DOHH2 (cell line): ENCODE measurements around the gene GJC1.
"Not testable (repeated sequence)": the region's sequence is repeated elsewhere in the genome, so short reads cannot be mapped to it uniquely, and the experiment has no call there.

Source experiments
- H3F3A ChIP-seq: fragments of 200-600 bp; sonication (generic), shearing (Covaris generic); 2 replicates; pipeline ENCODE4 v1.6.0; 2016; ENCODE audit warnings: antibody characterized with exemption, mild to moderate bottlenecking; ENCODE audit not compliant: control insufficient read depth, insufficient read depth
- H3K27ac ChIP-seq: fragments of 200-600 bp; sonication (generic); 2 replicates; pipeline ENCODE4 v1.5.1; 2014; ENCODE audit warnings: low read depth, mild to moderate bottlenecking, low read length, moderate library complexity
- H3K27me3 ChIP-seq: fragments of 200-600 bp; sonication (generic); 2 replicates; pipeline ENCODE4 v1.6.1; 2014; ENCODE audit warnings: mild to moderate bottlenecking, low read length, mixed read lengths; ENCODE audit not compliant: control insufficient read depth
- H3K36me3 ChIP-seq: fragments of 200-600 bp; sonication (generic); 2 replicates; pipeline ENCODE4 v1.6.1; 2014; ENCODE audit warnings: mild to moderate bottlenecking, low read length, moderate library complexity, mixed read lengths; ENCODE audit not compliant: control insufficient read depth
- H3K4me1 ChIP-seq: fragments of 200-600 bp; sonication (generic); 2 replicates; pipeline ENCODE4 v1.6.1; 2014; ENCODE audit warnings: mild to moderate bottlenecking, low read length, mixed read lengths; ENCODE audit not compliant: control insufficient read depth
- H3K4me2 ChIP-seq: fragments of 200-600 bp; sonication (generic); 2 replicates; pipeline ENCODE4 v1.6.0; 2014; ENCODE audit warnings: mild to moderate bottlenecking, low read length, moderate library complexity
- H3K4me3 ChIP-seq: fragments of 200-600 bp; sonication (generic); 2 replicates; pipeline ENCODE4 v1.5.1; 2014; ENCODE audit warnings: mild to moderate bottlenecking, low read length, mixed read lengths
- H3K79me2 ChIP-seq: fragments of 200-600 bp; sonication (generic); 2 replicates; pipeline ENCODE4 v1.6.1; 2014; ENCODE audit warnings: mild to moderate bottlenecking, low read length, mixed read lengths; ENCODE audit not compliant: control insufficient read depth
- H3K9me2 ChIP-seq: fragments of 200-600 bp; sonication (generic); replicated peaks from 2 replicates; pipeline ENCODE4 v1.6.1; 2014; ENCODE audit warnings: mild to moderate bottlenecking, low read length, mixed read lengths; ENCODE audit not compliant: control insufficient read depth
- H3K9me3 ChIP-seq: fragments of 200-600 bp; sonication (generic); 2 replicates; pipeline ENCODE4 v1.6.1; 2014; ENCODE audit warnings: antibody characterized with exemption, low read length, mixed read lengths; ENCODE audit not compliant: control insufficient read depth, insufficient read depth
- H4K20me1 ChIP-seq: fragments of 200-600 bp; sonication (generic); 2 replicates; pipeline ENCODE4 v1.6.0; 2014; ENCODE audit warnings: low read depth, mild to moderate bottlenecking, antibody characterized with exemption, low read length, moderate library complexity; ENCODE audit not compliant: control insufficient read depth, insufficient read depth
- EZH2phosphoT487 ChIP-seq: fragments of 200-600 bp; sonication (generic); IDR thresholded peaks from 2 replicates; pipeline ENCODE4 v1.6.1; 2017; ENCODE audit warnings: borderline replicate concordance, mild to moderate bottlenecking, antibody characterized with exemption, low read length, moderate library complexity, mixed read lengths
- TF ChIP-seq, protein P1 (sequence below): fragments of 200-600 bp; sonication (generic); IDR thresholded peaks from one replicate; pipeline ENCODE4 v1.5.1; 2014; ENCODE audit warnings: antibody characterized with exemption, mild to moderate bottlenecking, low read depth, low read length; ENCODE audit not compliant: poor library complexity, severe bottlenecking

The GJC1 gene

DNA sequence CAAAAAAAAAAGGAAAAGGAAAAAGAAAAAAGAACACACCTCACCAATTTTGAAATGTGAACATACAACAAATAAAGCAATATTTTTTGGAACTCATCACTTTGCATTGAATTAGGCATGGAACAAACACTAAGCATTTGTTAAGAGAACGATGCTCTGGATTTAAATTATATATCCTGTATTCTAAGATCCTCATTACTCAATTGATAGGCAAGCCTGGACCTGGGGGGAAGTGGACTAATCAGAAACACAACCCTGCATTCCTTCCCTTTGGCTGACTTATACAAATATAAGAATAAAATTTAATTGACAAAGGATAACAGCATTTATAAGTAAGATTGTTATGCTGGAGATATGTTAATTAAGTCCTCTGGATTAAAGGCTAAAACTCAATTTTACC lies 2.2 kb downstream of the GJC1 start:
- peaks cover 71% of the 10 kb centered on the region for H3K79me2 ChIP-seq
- H3F3A ChIP-seq: peaks cover 12% of the 10 kb centered on the region

GRCh38 chr17:44826123-44826790 lies 3.8 kb downstream of the GJC1 start:
- TF ChIP-seq, protein P1, sequence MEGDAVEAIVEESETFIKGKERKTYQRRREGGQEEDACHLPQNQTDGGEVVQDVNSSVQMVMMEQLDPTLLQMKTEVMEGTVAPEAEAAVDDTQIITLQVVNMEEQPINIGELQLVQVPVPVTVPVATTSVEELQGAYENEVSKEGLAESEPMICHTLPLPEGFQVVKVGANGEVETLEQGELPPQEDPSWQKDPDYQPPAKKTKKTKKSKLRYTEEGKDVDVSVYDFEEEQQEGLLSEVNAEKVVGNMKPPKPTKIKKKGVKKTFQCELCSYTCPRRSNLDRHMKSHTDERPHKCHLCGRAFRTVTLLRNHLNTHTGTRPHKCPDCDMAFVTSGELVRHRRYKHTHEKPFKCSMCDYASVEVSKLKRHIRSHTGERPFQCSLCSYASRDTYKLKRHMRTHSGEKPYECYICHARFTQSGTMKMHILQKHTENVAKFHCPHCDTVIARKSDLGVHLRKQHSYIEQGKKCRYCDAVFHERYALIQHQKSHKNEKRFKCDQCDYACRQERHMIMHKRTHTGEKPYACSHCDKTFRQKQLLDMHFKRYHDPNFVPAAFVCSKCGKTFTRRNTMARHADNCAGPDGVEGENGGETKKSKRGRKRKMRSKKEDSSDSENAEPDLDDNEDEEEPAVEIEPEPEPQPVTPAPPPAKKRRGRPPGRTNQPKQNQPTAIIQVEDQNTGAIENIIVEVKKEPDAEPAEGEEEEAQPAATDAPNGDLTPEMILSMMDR: no peak
- no peak for TF ChIP-seq EZH2phosphoT487
- peak overlapping the region; percentile 69 for H3K4me2 ChIP-seq
- H3K79me2 ChIP-seq: peaks cover 85% of the 10 kb centered on the region
- H3K9me2 ChIP-seq: no peaks in the 10 kb centered on the region
- peaks cover 7% of the 10 kb centered on the region for H3F3A ChIP-seq
- peaks cover 16% of the 10 kb centered on the region for H3K36me3 ChIP-seq
- H3K9me3 ChIP-seq: no peaks in the 10 kb centered on the region
- H3K4me3 ChIP-seq: peak overlapping the region; percentile 85
- peaks cover 8% of the 10 kb centered on the region for H3K27me3 ChIP-seq
- H4K20me1 ChIP-seq: no peaks in the 10 kb centered on the region
- peak overlapping the region; percentile 67 for H3K27ac ChIP-seq
- peaks cover 39% of the 10 kb centered on the region for H3K4me1 ChIP-seq

More for the DNA sequence above, 2.2 kb downstream of the GJC1 start:
- TF ChIP-seq, protein P1: no peak
- TF ChIP-seq EZH2phosphoT487: no peak
- H4K20me1 ChIP-seq: no peaks in the 10 kb centered on the region
- peaks cover 15% of the 10 kb centered on the region for H3K36me3 ChIP-seq
- H3K4me2 ChIP-seq: peak overlapping the region; percentile 69
- no peaks in the 10 kb centered on the region for H3K9me2 ChIP-seq
- no peaks in the 10 kb centered on the region for H3K9me3 ChIP-seq
- H3K4me1 ChIP-seq: peaks cover 39% of the 10 kb centered on the region
- peaks cover 9% of the 10 kb centered on the region for H3K27me3 ChIP-seq
- H3K4me3 ChIP-seq: peak overlapping the region; percentile 85
- H3K27ac ChIP-seq: peak overlapping the region; percentile 67

- H3K4me1 ChIP-seq: peaks cover 31% of the 10 kb centered on the region
- H3K9me2 ChIP-seq, H3K27me3 ChIP-seq, H3F3A ChIP-seq, H3K27ac ChIP-seq, H3K4me2 ChIP-seq, H4K20me1 ChIP-seq, H3K9me3 ChIP-seq, H3K4me3 ChIP-seq: not testable (repeated sequence)
- peaks cover 96% of the 10 kb centered on the region for H3K79me2 ChIP-seq
- peaks cover 26% of the 10 kb centered on the region for H3K36me3 ChIP-seq
Measured at GRCh38 chr17:44825236-44825635, 4.9 kb downstream of the GJC1 start.

- H3F3A ChIP-seq: peaks cover 5% of the 10 kb centered on the region; the same call in 1 of the 2 replicates
- H3K4me2 ChIP-seq: no peak overlapping the region
- TF ChIP-seq EZH2phosphoT487: no peak
- TF ChIP-seq, protein P1: no peak
Measured at GRCh38 chr17:44820631-44821212, 9.4 kb downstream of the GJC1 start.

DNA sequence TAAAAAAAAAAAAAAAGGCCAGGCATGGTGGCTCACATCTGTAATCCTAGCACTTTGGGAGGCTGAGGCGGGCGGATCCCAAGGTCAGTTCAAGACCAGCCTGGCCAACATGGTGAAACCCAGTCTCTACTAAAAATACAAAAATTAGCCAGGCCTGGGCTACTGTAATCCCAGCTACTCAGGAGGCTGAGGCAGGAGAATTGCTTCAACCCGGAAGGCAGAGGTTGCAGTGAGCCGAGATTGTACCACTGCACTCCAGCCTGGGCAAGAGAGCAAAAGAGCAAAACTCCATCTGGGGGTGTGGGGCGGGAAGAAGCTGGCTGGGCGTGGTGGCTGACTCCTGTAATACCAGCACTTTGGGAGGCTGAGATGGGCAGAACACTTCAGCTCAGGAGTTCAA lies 11.6 kb downstream of the GJC1 start:
- H3K9me3 ChIP-seq, H3K4me3 ChIP-seq, H4K20me1 ChIP-seq, H3F3A ChIP-seq, H3K27me3 ChIP-seq, H3K4me2 ChIP-seq, H3K9me2 ChIP-seq, H3K4me1 ChIP-seq, H3K27ac ChIP-seq: not testable (repeated sequence)
- H3K79me2 ChIP-seq: peaks cover 96% of the 10 kb centered on the region
- peaks cover 20% of the 10 kb centered on the region for H3K36me3 ChIP-seq

More at GRCh38 chr17:44820631-44821212, 9.4 kb downstream of the GJC1 start:
- H4K20me1 ChIP-seq: peaks cover 8% of the 10 kb centered on the region
- H3K4me3 ChIP-seq: no peak overlapping the region
- H3K4me1 ChIP-seq: peaks cover 4% of the 10 kb centered on the region
- peaks cover 25% of the 10 kb centered on the region for H3K36me3 ChIP-seq
- H3K27me3 ChIP-seq: no peaks in the 10 kb centered on the region
- H3K9me2 ChIP-seq: no peaks in the 10 kb centered on the region
- peaks cover 96% of the 10 kb centered on the region for H3K79me2 ChIP-seq
- H3K27ac ChIP-seq: no peak overlapping the region
- H3K9me3 ChIP-seq: no peaks in the 10 kb centered on the region
